Measurements from ENCODE around the gene PLB1.

PLB1 gene

GRCh38 chr2:28633746-28634145 lies 137.9 kb downstream of the PLB1 start:
- no peak overlapping the region for H3K4me3 ChIP-seq (ENCODE audit: low read depth, low read length)
- TF ChIP-seq CTCF (IDR thresholded peaks at IDR 0.05; ENCODE audit: low read depth, low read length) (no peak), POLR2A (IDR thresholded peaks at IDR 0.05; ENCODE audit: extremely low read depth, insufficient read length) (no peak), MYC (IDR thresholded peaks at IDR 0.05; ENCODE audit: low read depth, low read length) (no peak), MAX (IDR thresholded peaks at IDR 0.05; ENCODE audit: low read depth, low read length) (no peak)
- no peak for DNase-seq (ENCODE audit: low read depth)

GRCh38 chr2:28635191-28635611 lies 139.3 kb downstream of the PLB1 start:
- DNase-seq (ENCODE audit: low read depth) = no peak
- TF ChIP-seq MAX (IDR thresholded peaks at IDR 0.05; ENCODE audit: low read depth, low read length) (no peak), MYC (IDR thresholded peaks at IDR 0.05; ENCODE audit: low read depth, low read length) (no peak), POLR2A (IDR thresholded peaks at IDR 0.05; ENCODE audit: extremely low read depth, insufficient read length) (no peak), CTCF (IDR thresholded peaks at IDR 0.05; ENCODE audit: low read depth, low read length) (no peak)
- no peak overlapping the region for H3K4me3 ChIP-seq (ENCODE audit: low read depth, low read length)

GRCh38 chr2:28636491-28636890 lies 140.6 kb downstream of the PLB1 start:
- no peak overlapping the region for H3K4me3 ChIP-seq (ENCODE audit: low read depth, low read length)
- no peak for DNase-seq (ENCODE audit: low read depth)

GRCh38 chr2:28637066-28638047 lies 141.5 kb downstream of the PLB1 start:
- H3K4me3 ChIP-seq (ENCODE audit: low read depth, low read length) = no peak overlapping the region
- DNase-seq (ENCODE audit: low read depth) = no peak
- TF ChIP-seq POLR2A (IDR thresholded peaks at IDR 0.05; ENCODE audit: extremely low read depth, insufficient read length) = no peak
- no peak for TF ChIP-seq CTCF (IDR thresholded peaks at IDR 0.05; ENCODE audit: low read depth, low read length)

More at GRCh38 chr2:28636491-28636890, 140.6 kb downstream of the PLB1 start:
- no peak for TF ChIP-seq POLR2A (IDR thresholded peaks at IDR 0.05; ENCODE audit: extremely low read depth, insufficient read length)
- TF ChIP-seq CTCF (IDR thresholded peaks at IDR 0.05; ENCODE audit: low read depth, low read length) = no peak
- no peak for TF ChIP-seq MAX (IDR thresholded peaks at IDR 0.05; ENCODE audit: low read depth, low read length)
- no peak for TF ChIP-seq MYC (IDR thresholded peaks at IDR 0.05; ENCODE audit: low read depth, low read length)

- DNase-seq (ENCODE audit: low read depth) = no peak
- H3K4me3 ChIP-seq (ENCODE audit: low read depth, low read length) = no peak overlapping the region
- TF ChIP-seq POLR2A (IDR thresholded peaks at IDR 0.05; ENCODE audit: extremely low read depth, insufficient read length) (no peak), MAX (IDR thresholded peaks at IDR 0.05; ENCODE audit: low read depth, low read length) (no peak), MYC (IDR thresholded peaks at IDR 0.05; ENCODE audit: low read depth, low read length) (no peak), CTCF (IDR thresholded peaks at IDR 0.05; ENCODE audit: low read depth, low read length) (no peak)
Observed at GRCh38 chr2:28638102-28638501, 142.2 kb downstream of the PLB1 start.
